Activated CD8-positive, alpha-beta memory T cell treated with anti-CD3 and anti-CD28 coated beads, Interleukin-2, amount 10 ng/mL, durations not matched to agents 7 days and 5 days (primary cell): ENCODE data around the gene CXorf49B. TPM values are rescaled to one million over a fixed set of nuclear protein-coding genes. Genes with fewer than 3 reads are reported as not detected.
"Not testable (repeated sequence)": the region's sequence is repeated elsewhere in the genome, so short reads cannot be mapped to it uniquely, and the experiment has no call there.

ENCODE experiments used
- ATAC-seq: fragments of 150-1000 bp; cut with Tn5 transposase; one replicate; pipeline ENCODE4 v1.10.0; 2021; ENCODE audit warnings: moderate library complexity
- CTCF ChIA-PET: fragments of 350-600 bp; sonication (Branson Sonifier 250); formaldehyde crosslinking; loops from one replicate; lab custom pipeline; 2021; ENCODE audit warnings: antibody characterized with exemption; lab: Charles Lee
- DNase-seq: peaks from one replicate; pipeline ENCODE4 v3.0.0-alpha.2; 2020
- H3K27ac Mint-ChIP-seq: one replicate; pipeline ENCODE4 v1.8.0; 2021; ENCODE audit warnings: mild to moderate bottlenecking, mixed read lengths
- H3K27me3 Mint-ChIP-seq: one replicate; pipeline ENCODE4 v1.8.0; 2021; ENCODE audit warnings: mixed read lengths
- H3K36me3 Mint-ChIP-seq: one replicate; pipeline ENCODE4 v1.8.0; 2021; ENCODE audit warnings: mild to moderate bottlenecking, mixed read lengths
- H3K4me1 Mint-ChIP-seq: one replicate; pipeline ENCODE4 v1.8.0; 2021; ENCODE audit warnings: mixed read lengths
- H3K4me3 Mint-ChIP-seq: one replicate; pipeline ENCODE4 v1.8.0; 2021; ENCODE audit warnings: mild to moderate bottlenecking, moderate library complexity, mixed read lengths
- H3K9me3 Mint-ChIP-seq: one replicate; pipeline ENCODE4 v1.8.0; 2022; ENCODE audit warnings: low read depth, mixed read lengths
- total RNA-seq, 2 experiments: library from RNA; stranded (reverse); gene quantifications; one replicate each; pipeline ENCODE4 v1.2.3, GENCODE V29; 2021

CXorf49B gene
- total RNA-seq, 2 experiments from 2014 or later: not detected

DNA sequence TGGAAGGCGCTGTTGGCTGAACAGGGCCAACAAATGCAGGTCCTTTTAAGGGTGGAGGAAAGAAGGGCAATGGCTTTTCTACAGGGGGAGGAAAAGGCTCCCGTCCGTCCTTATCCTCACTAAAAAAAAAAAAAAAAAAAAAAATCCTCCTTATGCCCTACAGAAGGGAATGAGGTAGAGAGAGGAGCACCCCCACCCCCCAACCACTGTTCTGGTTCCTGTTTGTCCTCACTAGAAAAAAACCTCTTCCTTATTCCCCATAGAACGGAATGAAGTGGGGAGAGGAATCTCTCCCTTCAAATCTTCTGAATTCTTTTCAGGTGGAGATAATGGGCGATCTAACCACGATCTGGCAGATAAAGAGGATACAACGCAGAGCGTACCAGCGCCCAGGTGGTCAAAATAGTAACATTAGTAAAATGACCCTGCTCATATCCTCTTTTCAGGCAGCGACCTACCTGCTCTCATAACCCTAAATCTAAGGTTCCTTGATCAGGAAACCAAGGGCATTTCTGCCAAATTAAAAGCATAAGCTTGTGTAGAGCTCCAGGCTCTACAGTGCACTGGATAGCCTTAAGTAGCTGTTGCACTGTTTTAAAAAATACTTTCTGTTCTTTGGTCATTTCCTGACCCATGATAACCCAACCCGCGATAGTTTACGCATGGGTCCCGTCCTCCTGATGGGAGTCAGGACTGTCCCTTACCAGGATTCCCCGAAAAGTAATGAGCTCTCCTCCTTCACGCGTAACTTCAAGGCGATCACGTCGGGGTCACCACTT is 20.6 kb downstream of the CXorf49B start:
- H3K9me3 Mint-ChIP-seq, H3K27me3 Mint-ChIP-seq, H3K4me3 Mint-ChIP-seq, H3K27ac Mint-ChIP-seq, CTCF ChIA-PET, H3K4me1 Mint-ChIP-seq, DNase-seq, H3K36me3 Mint-ChIP-seq: not testable (repeated sequence)
- ATAC-seq: peak; percentile 12

- ATAC-seq: peak; percentile 30
- H3K4me3 Mint-ChIP-seq, CTCF ChIA-PET: not testable (repeated sequence)
These were observed 21.3 kb downstream of the CXorf49B start for GRCh38 chrX:71784348-71784983.

GRCh38 chrX:71806450-71806849 is 43.3 kb downstream of the CXorf49B start:
- DNase-seq, CTCF ChIA-PET, ATAC-seq, H3K9me3 Mint-ChIP-seq, H3K4me1 Mint-ChIP-seq, H3K36me3 Mint-ChIP-seq, H3K27me3 Mint-ChIP-seq, H3K27ac Mint-ChIP-seq, H3K4me3 Mint-ChIP-seq: not testable (repeated sequence)

More at GRCh38 chrX:71784348-71784983, 21.3 kb downstream of the CXorf49B start:
- H3K9me3 Mint-ChIP-seq, H3K27me3 Mint-ChIP-seq, H3K36me3 Mint-ChIP-seq, H3K27ac Mint-ChIP-seq, DNase-seq, H3K4me1 Mint-ChIP-seq: not testable (repeated sequence)

GRCh38 chrX:71809886-71810285 is 46.7 kb downstream of the CXorf49B start:
- H3K4me1 Mint-ChIP-seq: no peaks in the 10 kb centered on the region
- CTCF ChIA-PET: no interaction called here
- no peak for ATAC-seq
- no peaks in the 10 kb centered on the region for H3K36me3 Mint-ChIP-seq
- no peak for DNase-seq
- peaks cover 2% of the 10 kb centered on the region for H3K27me3 Mint-ChIP-seq
- no peaks in the 10 kb centered on the region for H3K9me3 Mint-ChIP-seq
- H3K4me3 Mint-ChIP-seq: no peak overlapping the region
- no peak overlapping the region for H3K27ac Mint-ChIP-seq

DNA sequence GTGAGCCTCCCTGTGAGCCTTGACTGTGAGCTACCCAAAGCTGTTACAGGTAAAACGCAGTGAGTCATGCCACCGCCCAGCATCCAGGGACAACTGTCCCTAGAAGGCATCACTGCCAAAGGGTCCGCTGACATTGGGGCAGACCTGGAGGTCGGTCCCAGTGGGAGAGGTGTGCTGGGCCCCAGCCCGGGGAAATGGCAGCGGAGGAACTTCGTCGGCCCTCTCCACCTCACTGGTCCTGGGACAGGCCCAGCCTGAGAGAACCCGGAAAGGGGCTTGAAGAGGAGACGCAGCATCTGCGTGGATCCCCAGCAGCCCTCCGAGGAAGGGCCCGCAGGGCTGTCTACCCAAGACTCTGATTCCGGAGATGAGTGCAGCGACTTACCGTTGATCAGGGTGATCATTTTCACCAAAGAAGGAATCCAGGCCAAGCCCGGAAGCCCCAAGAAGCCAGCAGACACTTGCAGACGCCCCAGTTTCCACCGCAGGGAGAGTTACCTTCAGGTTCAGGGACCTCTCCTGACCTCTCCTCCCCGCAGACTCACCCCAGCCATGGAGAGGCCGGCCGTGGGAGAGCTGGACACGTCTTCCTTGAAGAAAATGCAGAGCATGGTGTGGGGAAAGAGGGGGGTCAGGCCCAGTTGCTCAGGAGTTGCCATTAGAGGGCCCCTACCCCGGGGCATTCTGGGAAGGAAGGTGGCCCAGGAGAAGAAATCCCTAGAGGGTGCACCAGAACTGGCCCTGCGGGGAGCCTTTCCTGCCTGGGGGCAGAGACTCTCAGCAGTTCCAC is 51.2 kb downstream of the CXorf49B start:
- H3K27ac Mint-ChIP-seq: no peak overlapping the region
- no peak overlapping the region for H3K4me3 Mint-ChIP-seq
- no peaks in the 10 kb centered on the region for H3K36me3 Mint-ChIP-seq
- ATAC-seq (no peak), DNase-seq (no peak)
- H3K27me3 Mint-ChIP-seq: peaks cover 6% of the 10 kb centered on the region
- H3K9me3 Mint-ChIP-seq: no peaks in the 10 kb centered on the region
- CTCF ChIA-PET: no interaction called here
- no peaks in the 10 kb centered on the region for H3K4me1 Mint-ChIP-seq

DNA sequence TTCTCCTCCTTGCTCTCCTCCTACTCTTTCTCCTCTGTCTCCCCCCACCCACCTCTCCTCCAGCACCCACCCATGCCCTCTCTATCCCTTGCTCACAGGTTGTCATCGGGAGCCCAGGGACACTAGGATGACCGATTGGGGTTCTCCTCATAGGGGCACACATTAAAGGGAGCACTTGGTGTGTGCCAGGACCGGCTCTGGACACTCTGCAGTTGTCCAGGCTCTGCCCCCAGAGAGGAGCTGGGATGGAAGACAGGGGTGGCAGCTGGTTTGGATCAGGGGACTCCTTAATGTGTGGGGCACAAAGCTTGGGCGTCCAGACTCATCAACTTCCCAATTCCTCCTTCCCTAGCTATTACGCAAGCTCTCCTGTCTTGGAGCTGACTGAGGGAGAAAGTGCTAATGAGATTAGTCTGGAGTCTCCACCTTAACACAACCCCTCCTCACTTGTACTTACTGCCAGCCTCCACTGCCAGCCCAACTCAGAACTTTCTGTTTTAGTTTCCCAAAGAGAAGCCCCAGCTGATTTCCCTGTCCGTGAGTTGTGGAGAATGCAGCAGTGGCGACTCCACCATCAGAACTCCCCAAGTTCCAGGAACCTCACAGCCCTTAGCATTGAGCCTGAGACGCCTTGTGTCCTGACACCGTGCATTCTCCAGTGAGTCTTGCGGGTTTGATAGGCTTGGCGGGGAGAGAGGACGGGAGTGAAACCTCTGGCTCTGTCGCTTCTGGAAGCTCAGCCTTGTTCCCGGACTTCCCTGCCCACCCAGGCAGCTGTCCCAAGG is 52.2 kb downstream of the CXorf49B start:
- H3K27me3 Mint-ChIP-seq: peaks cover 8% of the 10 kb centered on the region
- H3K4me3 Mint-ChIP-seq: no peak overlapping the region
- no peaks in the 10 kb centered on the region for H3K4me1 Mint-ChIP-seq
- no peak for ATAC-seq
- H3K27ac Mint-ChIP-seq: no peak overlapping the region
- CTCF ChIA-PET: no interaction called here
- H3K36me3 Mint-ChIP-seq: no peaks in the 10 kb centered on the region
- no peaks in the 10 kb centered on the region for H3K9me3 Mint-ChIP-seq
- DNase-seq: no peak

DNA sequence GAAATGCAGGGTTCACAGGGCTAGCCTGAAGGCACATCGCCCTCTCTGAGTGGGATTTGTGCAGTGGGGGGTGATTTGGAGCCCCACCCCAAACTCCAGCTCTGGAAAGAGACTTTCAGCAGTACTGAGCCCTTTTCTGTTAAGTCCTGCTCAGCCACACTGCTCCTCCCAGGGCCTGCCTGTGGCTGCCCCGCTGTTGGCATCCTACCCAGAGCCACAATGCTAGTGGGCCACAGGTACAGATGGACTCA is 52.7 kb downstream of the CXorf49B start:
- no peaks in the 10 kb centered on the region for H3K4me1 Mint-ChIP-seq

More for the DNA sequence above, 52.7 kb downstream of the CXorf49B start:
- Mint-ChIP-seq H3K27ac (no peak overlapping the region), H3K4me3 (no peak overlapping the region), H3K9me3 (no peaks in the 10 kb centered on the region), H3K27me3 (peaks cover 8% of the 10 kb centered on the region), H3K36me3 (no peaks in the 10 kb centered on the region)
- DNase-seq (no peak), ATAC-seq (no peak)
- CTCF ChIA-PET: no interaction called here

Other genes starting within 250 kb of the CXorf49B start
- gene OGT, start 230.2 kb upstream of the CXorf49B start, total RNA-seq: 100 to 1,000 TPM; 365 to 381 TPM
- gene GCNA, start 184.9 kb upstream of the CXorf49B start, total RNA-seq: 1 to 10 TPM; 4.3 to 6.7 TPM
- gene CXCR3, start 144.8 kb upstream of the CXorf49B start, total RNA-seq: 100 to 1,000 TPM in 1 of 2 experiments, 10 to 100 TPM in 1; 97.4 to 119 TPM
- not detected for gene CXorf49, start 45.1 kb upstream of the CXorf49B start, total RNA-seq
- gene NHSL2, start 147.5 kb downstream of the CXorf49B start, total RNA-seq: 1 to 10 TPM in 1 of 2 experiments, under 1 TPM in 1; 0.45 to 2.2 TPM